NCI-H82 treated with DMSO at 0.1 percent for 48 hours (cell line): ENCODE data around the gene DNLZ.
A peak's percentile ranks its signal among the peaks of the same experiment; 100 is the strongest.

ENCODE experiments used
- DNase-seq: peaks from one replicate; lab custom pipeline; 2025; ENCODE audit not compliant: unreplicated experiment; lab: John Stamatoyannopoulos, UW

DNLZ gene

DNA sequence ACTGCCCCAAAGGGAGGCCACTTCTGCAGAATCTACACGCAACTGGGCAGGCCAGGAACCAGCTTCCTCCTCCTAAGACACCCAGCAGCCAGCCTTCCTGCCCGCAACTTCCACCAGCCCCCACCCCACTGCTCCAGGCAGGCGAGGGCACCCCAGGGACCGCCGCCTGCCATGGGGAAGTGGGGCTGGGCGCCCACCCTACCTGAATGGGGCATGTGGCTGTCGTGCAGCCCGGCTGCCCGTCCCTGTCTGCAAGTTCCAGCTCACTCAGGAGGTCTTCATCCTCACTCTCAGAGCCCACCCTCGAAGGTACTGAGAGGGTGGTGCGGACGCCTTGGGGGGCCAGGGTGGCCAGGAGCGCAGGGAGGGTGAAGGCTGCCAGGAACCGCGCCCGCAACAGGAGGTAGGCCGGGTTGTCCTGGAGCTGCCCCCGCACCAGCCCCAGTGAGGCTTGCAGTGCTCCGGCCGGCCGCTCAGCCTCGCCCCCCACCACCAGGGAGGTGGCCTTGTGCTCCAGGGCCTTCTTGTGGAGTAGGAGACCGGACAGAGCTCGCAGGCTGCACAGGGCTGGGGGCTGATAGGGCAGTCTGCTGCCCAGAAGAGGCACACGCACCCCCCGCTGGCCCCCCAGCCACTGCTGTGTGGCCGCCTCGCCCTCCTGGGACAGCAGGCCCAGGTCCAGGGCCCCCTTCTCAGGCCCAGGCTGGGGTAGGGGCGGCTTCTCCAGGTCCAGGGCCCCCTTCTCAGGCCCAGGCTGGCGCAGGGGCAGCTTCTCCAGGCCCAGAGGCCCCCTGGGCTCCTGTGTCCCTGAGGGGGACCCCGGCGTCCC lies 14.0 kb upstream of the DNLZ start:
- no peak for DNase-seq

GRCh38 chr9:136376457-136376856 lies 12.9 kb upstream of the DNLZ start:
- DNase-seq, result no peak

DNA sequence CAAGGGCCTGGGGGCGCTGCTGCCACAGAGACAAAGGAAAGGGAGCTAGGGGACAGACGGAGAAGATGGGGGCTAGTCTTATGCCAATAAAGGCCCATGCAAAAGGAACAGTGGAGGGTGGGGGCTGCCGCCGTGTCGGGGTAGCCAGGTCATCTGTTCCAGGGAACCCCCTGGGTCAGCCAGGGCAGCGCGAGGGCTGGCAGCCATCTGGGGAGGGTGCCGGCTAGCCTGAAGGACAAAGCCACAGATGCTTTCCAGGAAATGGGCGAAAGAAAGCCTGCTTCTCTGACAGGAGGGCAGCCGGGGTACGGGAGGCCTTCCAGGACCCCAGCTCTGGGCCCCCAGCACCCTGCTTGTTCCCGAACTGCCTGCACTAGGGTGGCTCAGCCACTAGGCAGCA lies 11.6 kb upstream of the DNLZ start:
- DNase-seq, result no peak

DNA sequence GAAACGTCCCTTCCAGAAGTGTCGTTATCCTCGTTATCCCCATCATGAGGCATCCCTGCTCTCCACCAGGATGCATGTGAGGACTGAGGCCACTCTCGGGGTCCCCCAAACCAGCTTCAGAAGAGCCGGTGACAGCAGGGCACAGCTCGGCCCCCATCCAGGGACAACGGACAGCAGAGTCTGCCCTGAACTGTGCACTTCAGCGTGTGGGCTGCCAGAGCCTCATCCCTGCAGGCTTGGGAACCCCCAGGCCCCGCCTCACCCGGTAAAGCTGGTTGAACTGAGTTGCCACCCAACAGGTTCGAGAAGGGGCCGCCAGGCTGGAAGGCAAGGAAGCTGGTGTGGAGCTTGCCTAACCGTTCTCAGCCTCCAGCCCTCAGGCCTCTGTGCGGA lies 10.6 kb upstream of the DNLZ start:
- DNase-seq, result no peak

DNA sequence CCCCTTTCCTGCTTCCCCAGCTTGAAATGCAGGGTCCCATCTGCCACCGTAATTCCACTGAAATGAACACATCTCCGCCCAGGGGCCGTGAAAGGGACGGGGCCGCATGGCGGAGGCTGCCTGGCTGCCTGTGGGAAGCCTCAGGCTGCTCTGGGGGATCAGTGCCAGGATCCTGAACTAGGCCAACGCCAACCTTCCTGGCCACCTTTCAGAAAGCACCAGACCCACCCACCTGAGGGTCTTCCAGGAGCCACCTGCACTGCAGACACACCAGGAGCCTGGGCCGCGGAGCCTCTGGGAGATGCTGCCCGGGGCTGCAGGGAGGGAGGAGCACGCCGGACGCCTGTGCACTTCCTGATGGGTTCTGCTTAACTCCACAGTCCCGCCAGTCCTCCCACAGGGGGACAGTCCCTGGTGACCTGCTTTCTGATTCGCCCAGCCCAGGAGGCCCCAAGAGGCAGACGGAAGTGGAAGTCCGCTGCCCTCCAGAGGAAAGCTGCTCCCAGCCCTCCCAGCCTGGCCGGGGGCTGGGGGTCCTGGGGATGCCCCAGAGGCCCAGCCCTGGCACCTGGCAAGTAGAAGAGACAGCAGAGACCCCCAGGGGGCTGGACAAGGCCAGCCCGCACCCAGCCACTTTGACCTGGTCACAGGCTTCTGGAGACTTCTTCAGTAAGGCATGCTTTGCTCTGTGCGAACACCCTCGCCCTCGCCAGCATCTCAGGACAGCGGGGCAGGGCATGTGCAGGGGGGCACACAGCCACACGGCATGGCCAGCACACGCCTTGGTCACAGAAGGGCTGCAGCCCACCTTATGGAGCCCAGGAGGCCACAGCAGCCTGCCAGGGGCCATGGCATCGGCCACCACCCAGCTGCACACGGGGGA lies 10.0 kb upstream of the DNLZ start, which contains the start of gene CARD9:
Gene CARD9, minus strand, starts transcription at position 370 of the 883 bp plus-strand sequence. CDS start 1,591 bp downstream, outside the sequence.
- no peak for DNase-seq

DNA sequence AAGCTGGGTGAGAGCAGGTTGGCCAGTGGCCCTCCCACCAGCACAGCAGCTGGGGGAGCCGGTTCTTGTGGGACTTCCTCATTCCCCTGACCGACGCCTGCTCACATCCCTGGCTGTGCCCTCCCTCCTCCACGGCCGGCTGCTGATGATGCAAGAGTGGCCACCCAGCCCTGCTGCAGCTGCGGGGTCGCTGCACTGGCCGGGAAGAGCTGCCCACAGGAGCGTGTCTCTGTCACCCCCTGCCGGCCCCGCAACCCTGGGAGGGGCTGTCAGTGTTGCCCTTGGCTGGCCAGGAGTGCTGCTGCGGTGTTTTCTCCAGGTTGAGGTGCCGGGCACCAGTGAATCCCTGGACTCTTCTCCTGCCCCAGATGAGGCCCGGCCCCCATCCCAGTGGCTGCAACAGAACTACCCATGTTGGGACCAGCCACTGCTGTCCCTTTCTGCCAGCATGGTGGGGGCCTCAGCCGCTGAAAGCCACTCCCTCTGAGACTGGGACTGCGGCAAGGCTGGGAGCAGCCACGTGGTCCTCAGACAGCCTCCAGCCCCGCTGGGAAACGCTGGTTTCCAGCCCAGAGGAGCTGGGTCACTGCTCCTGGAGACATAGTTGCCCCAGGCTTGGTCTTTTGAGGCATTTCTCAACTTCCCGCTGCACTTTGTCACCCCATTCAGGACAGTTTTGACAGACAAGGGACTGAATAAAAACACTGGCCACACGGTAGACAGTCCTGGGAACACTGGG lies 9.2 kb upstream of the DNLZ start:
- no peak for DNase-seq

DNA sequence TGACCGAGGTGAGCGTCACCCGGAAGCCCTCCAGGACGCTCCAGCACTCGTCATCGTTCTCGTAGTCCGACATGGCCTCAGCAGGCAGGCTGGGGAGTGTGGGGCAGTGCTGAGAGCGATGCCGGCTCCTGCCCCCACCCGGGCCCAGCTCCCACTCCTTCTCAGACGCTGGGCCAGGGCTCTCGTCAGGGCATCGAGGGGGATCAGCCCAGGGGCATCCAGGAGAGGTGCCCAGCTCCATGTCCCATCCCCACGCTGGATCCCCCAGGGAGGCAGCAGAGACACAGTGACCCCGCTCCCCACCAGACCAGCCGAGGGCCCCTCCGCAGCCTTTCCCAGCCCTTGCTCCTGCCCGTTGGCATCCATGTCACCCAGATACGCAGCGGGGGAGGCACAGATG lies 8.5 kb upstream of the DNLZ start:
- no peak for DNase-seq

- DNase-seq, result no peak
Measured at GRCh38 chr9:136371533-136371880, 8.0 kb upstream of the DNLZ start.

- no peak for DNase-seq
Measured at GRCh38 chr9:136370687-136371532, 7.4 kb upstream of the DNLZ start.

DNA sequence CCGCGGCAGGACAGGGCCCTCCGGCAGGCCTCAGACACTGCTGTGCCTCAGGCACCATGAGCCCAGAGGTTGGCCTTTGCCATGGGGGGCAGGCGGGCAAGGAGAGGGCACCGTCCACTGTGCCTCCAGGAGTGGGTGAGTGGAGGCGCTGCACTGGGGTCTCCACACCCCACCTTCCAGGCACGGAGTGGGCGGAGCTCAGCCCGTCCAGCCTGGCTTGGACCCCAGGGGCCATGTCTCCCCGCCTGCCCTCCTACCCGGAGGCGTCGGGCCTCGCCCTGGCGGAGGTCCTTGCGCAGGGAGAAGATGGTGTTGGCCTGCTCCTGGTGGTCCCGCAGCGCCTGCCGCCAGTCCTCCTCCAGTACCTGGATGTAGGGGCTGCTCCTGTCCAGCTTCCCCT lies 6.5 kb upstream of the DNLZ start:
- no peak for DNase-seq

DNA sequence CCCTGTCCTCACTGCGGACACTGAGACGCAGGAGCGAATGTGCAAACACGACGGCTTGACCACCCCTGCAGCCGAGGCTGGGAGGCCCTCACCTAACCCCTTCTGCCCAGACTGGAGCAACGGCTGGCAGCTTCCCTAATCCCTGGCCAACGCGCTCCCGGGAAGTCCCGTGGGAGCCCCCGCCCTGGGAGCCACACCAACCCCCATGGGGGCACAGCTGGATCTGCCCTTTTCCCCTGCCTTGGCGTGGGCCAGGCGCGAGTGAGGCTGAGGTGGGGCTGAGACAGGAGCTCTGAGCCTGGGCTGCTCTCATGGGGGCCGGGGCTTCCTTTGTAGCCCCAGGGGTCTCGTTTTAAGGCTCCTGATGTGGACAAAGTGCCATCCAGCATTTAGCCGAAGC lies 4.6 kb upstream of the DNLZ start:
- no peak for DNase-seq

DNA sequence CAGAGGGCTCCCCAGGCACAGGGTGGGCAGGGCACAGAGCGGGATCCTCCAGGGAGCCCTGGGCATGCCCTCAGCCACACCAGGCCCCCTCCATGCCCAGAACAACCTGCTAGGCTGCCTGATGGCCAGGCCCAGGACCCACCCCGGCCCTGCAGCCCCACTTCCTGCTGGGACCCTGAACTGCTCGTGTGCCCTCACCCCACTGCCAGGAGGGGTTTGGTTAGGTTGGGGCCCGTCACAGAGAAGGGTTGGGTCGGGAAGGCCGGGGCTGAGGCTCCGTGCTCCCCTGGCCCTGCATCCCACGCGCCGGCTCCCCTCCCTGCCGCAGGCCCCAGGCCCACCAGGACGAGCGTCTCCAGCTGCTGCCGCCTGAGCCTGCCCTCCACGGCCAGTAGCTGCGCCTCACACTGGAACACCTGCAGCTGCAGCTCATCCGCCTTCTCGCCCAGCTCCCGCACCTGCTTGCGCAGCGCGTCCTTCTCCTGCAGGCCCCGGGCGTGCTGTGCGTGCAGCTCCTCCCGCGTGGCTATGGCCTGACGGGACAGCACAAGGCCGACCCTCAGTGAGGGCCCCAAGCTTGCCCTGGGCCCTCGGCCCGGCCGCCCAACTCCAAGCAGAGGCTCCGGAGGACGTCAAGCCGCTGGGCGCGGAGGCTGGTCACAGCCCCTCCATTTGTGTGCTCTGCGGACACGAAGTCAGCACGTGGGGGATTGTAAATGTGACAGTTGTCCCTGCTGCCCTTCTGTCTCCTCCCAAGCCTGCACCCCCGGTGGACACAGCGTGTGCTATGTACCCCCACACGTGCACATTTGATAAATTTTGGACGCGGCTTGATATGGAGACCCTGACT lies 4.0 kb upstream of the DNLZ start:
- no peak for DNase-seq

GRCh38 chr9:136366826-136367225 lies 3.3 kb upstream of the DNLZ start:
- no peak for DNase-seq

- DNase-seq, result no peak
Measured at GRCh38 chr9:136365775-136366222, 2.3 kb upstream of the DNLZ start.

- peak; percentile 60 for DNase-seq
Measured at GRCh38 chr9:136364942-136365774, 1.6 kb upstream of the DNLZ start.

DNA sequence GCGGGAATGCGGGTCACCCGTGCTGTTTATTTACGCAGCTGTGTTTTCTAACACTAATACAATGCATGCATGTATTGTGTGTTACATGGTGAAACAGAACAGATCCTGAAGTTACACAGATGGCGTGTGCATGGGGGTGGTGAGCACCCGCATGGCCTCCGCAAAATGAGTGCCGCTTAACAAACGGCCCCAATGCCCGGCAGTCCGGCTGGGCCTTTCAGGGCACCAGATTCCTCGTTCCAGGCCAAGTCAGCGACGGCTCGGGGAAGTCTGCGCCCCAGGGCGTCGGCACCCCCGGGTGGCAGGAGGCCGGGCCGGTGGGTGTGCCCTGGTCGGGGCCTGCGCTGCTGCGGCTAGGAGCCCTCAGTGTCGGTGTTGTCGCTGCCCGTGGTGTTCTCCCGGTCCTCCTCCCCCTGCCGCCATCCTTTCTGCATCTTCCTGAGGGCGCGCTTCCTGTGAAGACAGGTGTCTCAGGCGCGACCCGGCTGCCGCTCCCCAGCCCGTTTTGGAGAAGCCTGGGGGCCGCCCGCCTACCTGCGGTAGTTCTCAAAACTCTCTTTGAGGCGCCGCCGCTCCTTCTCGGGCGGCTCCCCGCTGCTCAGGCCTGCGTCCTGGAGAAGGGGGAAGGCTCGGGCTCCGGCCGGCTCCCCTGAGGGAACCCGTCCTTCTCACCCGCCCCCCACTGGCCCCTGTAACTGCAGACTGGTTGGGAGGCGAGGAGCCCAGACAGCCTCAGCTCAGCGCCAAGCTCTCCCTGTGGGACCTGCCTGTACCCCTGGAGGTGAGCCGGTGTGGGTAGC lies 605 bp upstream of the DNLZ start:
- no peak for DNase-seq

DNA sequence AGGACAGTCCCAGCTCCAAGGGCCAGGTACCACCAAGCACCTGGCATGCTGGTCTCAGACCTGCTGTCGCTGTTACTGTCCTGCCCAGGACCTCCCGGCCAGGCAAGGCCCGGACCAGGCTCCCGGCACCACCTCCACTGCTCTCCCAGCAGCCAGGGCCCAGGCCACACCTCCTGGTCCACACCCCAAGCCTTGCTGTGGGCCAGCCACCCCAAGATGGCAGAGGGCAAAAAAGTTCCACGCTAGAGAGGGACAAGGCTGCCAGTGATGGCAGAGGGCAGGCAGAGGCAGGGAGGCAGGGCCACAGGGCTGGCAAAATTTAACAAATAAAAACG lies 1.1 kb downstream of the DNLZ start:
- DNase-seq, result no peak
